Measurements from ENCODE around the gene CPNE5. TPM values are rescaled to one million over a fixed set of nuclear protein-coding genes. Genes with fewer than 3 reads are reported as not detected.

Gene CPNE5
- total RNA-seq, 1 experiment from 2014 or later = not detected

GRCh38 chr6:36862164-36862847 is 23.1 kb upstream of the CPNE5 start:
- peaks cover 32% of the 10 kb centered on the region for H3K36me3 Mint-ChIP-seq (ENCODE audit: insufficient read depth, unreplicated experiment)
- BruUV-seq (replicated peaks) = no TSS peak
- no peaks in the 10 kb centered on the region; the same call in 1 of the 2 replicates for H3K36me3 ChIP-seq (ENCODE audit: control insufficient read depth, insufficient read depth, low read length)
- H3K27ac Mint-ChIP-seq (ENCODE audit: unreplicated experiment) = no peak overlapping the region
- H3K9me3 ChIP-seq = no peaks in the 10 kb centered on the region
- H3K4me1 Mint-ChIP-seq (ENCODE audit: low read depth, unreplicated experiment) = peaks cover under 1% of the 10 kb centered on the region
- H3K4me3 Mint-ChIP-seq (ENCODE audit: unreplicated experiment) = no peak overlapping the region
- H3K4me1 ChIP-seq = no peaks in the 10 kb centered on the region
- H3K27me3 Mint-ChIP-seq (ENCODE audit: insufficient read depth, unreplicated experiment) = no peaks in the 10 kb centered on the region
- intact Hi-C loops (cut with micrococcal nuclease; ENCODE audit: unreplicated experiment) = no loop called here
- H3K27me3 ChIP-seq (replicated peaks; ENCODE audit: control insufficient read depth, insufficient read depth, low read length) = no peaks in the 10 kb centered on the region
- no peak overlapping the region for H3K4me3 ChIP-seq (ENCODE audit: low read depth, low read length)
- ChIA-PET CTCF (no interaction called here), POLR2A (no interaction called here)
- no peak for DNase-seq
- no peaks in the 10 kb centered on the region for H3K9me3 Mint-ChIP-seq (ENCODE audit: unreplicated experiment)
- TF ChIP-seq, protein P1, sequence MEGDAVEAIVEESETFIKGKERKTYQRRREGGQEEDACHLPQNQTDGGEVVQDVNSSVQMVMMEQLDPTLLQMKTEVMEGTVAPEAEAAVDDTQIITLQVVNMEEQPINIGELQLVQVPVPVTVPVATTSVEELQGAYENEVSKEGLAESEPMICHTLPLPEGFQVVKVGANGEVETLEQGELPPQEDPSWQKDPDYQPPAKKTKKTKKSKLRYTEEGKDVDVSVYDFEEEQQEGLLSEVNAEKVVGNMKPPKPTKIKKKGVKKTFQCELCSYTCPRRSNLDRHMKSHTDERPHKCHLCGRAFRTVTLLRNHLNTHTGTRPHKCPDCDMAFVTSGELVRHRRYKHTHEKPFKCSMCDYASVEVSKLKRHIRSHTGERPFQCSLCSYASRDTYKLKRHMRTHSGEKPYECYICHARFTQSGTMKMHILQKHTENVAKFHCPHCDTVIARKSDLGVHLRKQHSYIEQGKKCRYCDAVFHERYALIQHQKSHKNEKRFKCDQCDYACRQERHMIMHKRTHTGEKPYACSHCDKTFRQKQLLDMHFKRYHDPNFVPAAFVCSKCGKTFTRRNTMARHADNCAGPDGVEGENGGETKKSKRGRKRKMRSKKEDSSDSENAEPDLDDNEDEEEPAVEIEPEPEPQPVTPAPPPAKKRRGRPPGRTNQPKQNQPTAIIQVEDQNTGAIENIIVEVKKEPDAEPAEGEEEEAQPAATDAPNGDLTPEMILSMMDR (IDR thresholded peaks at IDR 0.05; ENCODE audit: insufficient read depth in 1 of 2, low read depth in 1 of 2, low read length in 1 of 2, severe bottlenecking in 1 of 2, unreplicated experiment in 1 of 2) = no peak

DNA sequence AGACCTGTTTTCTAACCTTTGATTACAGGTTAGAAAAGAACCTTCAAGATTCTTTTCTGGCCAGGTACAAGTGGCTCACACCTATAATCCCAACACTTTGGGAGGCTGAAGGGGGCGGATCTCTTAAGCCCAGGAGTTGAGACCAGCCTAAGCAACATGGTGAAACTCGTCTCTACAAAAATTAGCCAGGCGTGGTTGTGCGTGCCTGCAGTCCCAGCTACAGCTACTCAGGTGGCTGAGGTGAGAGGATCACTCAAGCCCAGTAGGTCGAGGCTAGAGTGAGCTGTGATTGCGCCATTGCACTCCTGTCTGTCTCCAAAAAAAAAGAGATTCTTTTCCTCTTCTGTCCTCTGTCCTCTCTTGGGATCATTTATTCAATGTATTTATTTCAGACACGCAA is 20.9 kb upstream of the CPNE5 start:
- Mint-ChIP-seq H3K4me1 (ENCODE audit: low read depth, unreplicated experiment) (no peaks in the 10 kb centered on the region), H3K9me3 (ENCODE audit: unreplicated experiment) (no peaks in the 10 kb centered on the region), H3K27me3 (ENCODE audit: insufficient read depth, unreplicated experiment) (no peaks in the 10 kb centered on the region), H3K27ac (ENCODE audit: unreplicated experiment) (no peak overlapping the region), H3K36me3 (ENCODE audit: insufficient read depth, unreplicated experiment) (peaks cover 32% of the 10 kb centered on the region), H3K4me3 (ENCODE audit: unreplicated experiment) (no peak overlapping the region)
- no peaks in the 10 kb centered on the region for H3K9me3 ChIP-seq
- no peaks in the 10 kb centered on the region for H3K27me3 ChIP-seq (replicated peaks; ENCODE audit: control insufficient read depth, insufficient read depth, low read length)
- TF ChIP-seq, protein P1 (IDR thresholded peaks at IDR 0.05; ENCODE audit: insufficient read depth in 1 of 2, low read depth in 1 of 2, low read length in 1 of 2, severe bottlenecking in 1 of 2, unreplicated experiment in 1 of 2) = no peak
- H3K4me1 ChIP-seq = no peaks in the 10 kb centered on the region
- BruUV-seq (replicated peaks) = no TSS peak
- ChIA-PET CTCF (no interaction called here), POLR2A (no interaction called here)
- no peak overlapping the region for H3K4me3 ChIP-seq (ENCODE audit: low read depth, low read length)
- DNase-seq = no peak
- intact Hi-C loops (cut with micrococcal nuclease; ENCODE audit: unreplicated experiment) = no loop called here
- no peaks in the 10 kb centered on the region; the same call in 1 of the 2 replicates for H3K36me3 ChIP-seq (ENCODE audit: control insufficient read depth, insufficient read depth, low read length)

DNA sequence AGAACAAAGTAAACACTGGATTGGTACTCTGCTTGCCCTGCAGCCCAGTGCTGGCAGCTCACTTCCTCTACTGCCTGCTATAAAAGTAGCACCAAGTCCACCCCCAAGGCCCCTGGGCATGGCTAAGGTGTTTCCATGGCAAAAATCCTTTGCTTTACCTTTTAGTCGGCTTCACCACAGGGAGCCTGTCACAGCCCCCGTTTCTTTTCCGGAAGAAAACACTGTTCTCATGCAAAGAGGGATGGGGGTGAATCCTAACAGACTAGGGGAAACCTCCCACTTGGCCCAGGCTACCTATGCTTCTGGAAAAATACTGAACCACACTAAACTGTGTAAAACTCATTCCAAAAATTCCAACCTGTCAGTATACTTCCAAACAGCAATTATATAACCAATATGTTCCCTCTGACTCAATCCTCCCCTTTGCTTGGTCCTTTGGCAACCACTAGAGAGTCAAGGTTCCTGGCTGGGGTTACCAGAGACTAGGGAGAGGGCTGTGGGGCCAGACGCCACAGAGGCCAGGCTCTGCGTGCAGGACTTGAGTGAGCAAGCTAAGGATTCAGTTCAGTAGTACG is 19.2 kb upstream of the CPNE5 start:
- TF ChIP-seq, protein P1 (IDR thresholded peaks at IDR 0.05; ENCODE audit: insufficient read depth in 1 of 2, low read depth in 1 of 2, low read length in 1 of 2, severe bottlenecking in 1 of 2, unreplicated experiment in 1 of 2) = no peak
- Mint-ChIP-seq H3K9me3 (ENCODE audit: unreplicated experiment) (no peaks in the 10 kb centered on the region), H3K36me3 (ENCODE audit: insufficient read depth, unreplicated experiment) (peaks cover 28% of the 10 kb centered on the region), H3K4me3 (ENCODE audit: unreplicated experiment) (no peak overlapping the region), H3K27ac (ENCODE audit: unreplicated experiment) (no peak overlapping the region), H3K4me1 (ENCODE audit: low read depth, unreplicated experiment) (no peaks in the 10 kb centered on the region), H3K27me3 (ENCODE audit: insufficient read depth, unreplicated experiment) (no peaks in the 10 kb centered on the region)
- H3K27me3 ChIP-seq (replicated peaks; ENCODE audit: control insufficient read depth, insufficient read depth, low read length) = no peaks in the 10 kb centered on the region
- ChIA-PET CTCF (interaction anchor here (0.6 kb wide), 1 partner anchor 166 kb away, joined by 3 read pairs; no protein-coding TSS in a partner anchor), POLR2A (no interaction called here)
- intact Hi-C loops (cut with micrococcal nuclease; ENCODE audit: unreplicated experiment) = no loop called here
- H3K4me1 ChIP-seq = no peaks in the 10 kb centered on the region
- no TSS peak for BruUV-seq (replicated peaks)
- no peaks in the 10 kb centered on the region for H3K9me3 ChIP-seq
- H3K4me3 ChIP-seq (ENCODE audit: low read depth, low read length) = no peak overlapping the region
- no peak for DNase-seq
- no peaks in the 10 kb centered on the region; the same call in 1 of the 2 replicates for H3K36me3 ChIP-seq (ENCODE audit: control insufficient read depth, insufficient read depth, low read length)
